PC-9 (cell line): ENCODE measurements around the gene DNAJC30.

Source experiments
- CTCF ChIP-seq: fragments of 200-600 bp; sonication (generic); conservative IDR thresholded peaks from 2 replicates; pipeline ENCODE4 v1.6.1; 2017; ENCODE audit warnings: mixed run types, antibody characterized with exemption, mild to moderate bottlenecking, moderate library complexity
- EZH2 ChIP-seq: fragments of 200-600 bp; sonication (generic); IDR thresholded peaks from 2 replicates; pipeline ENCODE4 v1.8.0; 2017; ENCODE audit warnings: antibody characterized with exemption, low read depth

- TF ChIP-seq CTCF (no peak), EZH2 (no peak)
Observed at GRCh38 chr7:73652541-73652949, 30.7 kb downstream of the DNAJC30 start.
